Left lung (tissue), 10 donors: ENCODE measurements around the gene LAMTOR5. TPM values are rescaled to one million over a fixed set of nuclear protein-coding genes. Genes with fewer than 3 reads are reported as not detected.

Source experiments
- ATAC-seq: fragments of 200-7000 bp; cut with Tn5 transposase; one replicate; pipeline ENCODE4 v1.9.1; 2020; ENCODE audit warnings: moderate library complexity
- DNase-seq, 4 donors: peaks; one replicate each; pipeline ENCODE4 v3.0.0-alpha.2; 2013 to 2020
- H3K27ac ChIP-seq, 2 donors: fragments of 200-600 bp; sonication (generic) in 1 of 2; one replicate each; pipeline versions ENCODE4 v1.5.0 to v1.8.0; 2020 to 2021
- H3K27me3 ChIP-seq, 2 donors: fragments of 200-600 bp; sonication (generic) in 1 of 2; one replicate each; pipeline versions ENCODE4 v1.5.0 to v1.8.0; 2020 to 2021
- H3K36me3 ChIP-seq, 2 donors: fragments of 200-600 bp; sonication (generic) in 1 of 2; one replicate each; pipeline versions ENCODE4 v1.5.0 to v1.8.0; 2020 to 2021
- H3K4me1 ChIP-seq, 2 donors: fragments of 200-600 bp; one replicate each; pipeline ENCODE4 v1.8.0; 2021
- H3K4me3 ChIP-seq, 2 donors: fragments of 200-600 bp; sonication (generic) in 1 of 2; one replicate each; pipeline versions ENCODE4 v1.5.0 to v1.8.0; 2020 to 2021; ENCODE audit warnings: mild to moderate bottlenecking in 1 of 2
- H3K9me3 ChIP-seq, 2 donors: fragments of 200-600 bp; sonication (generic) in 1 of 2; one replicate each; pipeline versions ENCODE4 v1.5.0 to v1.8.0; 2020 to 2021
- intact Hi-C, 2 donors: fragments of 100-400 bp; cut with DNase I; formaldehyde crosslinking; loops; one replicate each; pipeline versions ENCODE4 v1.11.2 to v1.14.2; 2022
- polyA plus RNA-seq, 6 donors: library from polyadenylated mRNA; unstranded; fragments of 120-200 nt; gene quantifications; one replicate each; pipeline ENCODE4 v1.2.1, GENCODE V29; 2013; ENCODE audit not compliant: insufficient read length in 6 of 6
- total RNA-seq, 2 donors: library from RNA; stranded (reverse); fragmentation: NEBNext Ultra II Directional; extraction: Animal tissue kit (Norgen Biotek cat#: 25700); gene quantifications; one replicate each; pipeline ENCODE4 v1.2.1, GENCODE V29; 2021
- TF ChIP-seq, protein P1 (sequence below), 2 donors: fragments of 200-600 bp; sonication (generic) in 1 of 2; IDR thresholded peaks; one replicate each; pipeline versions ENCODE4 v1.5.0 to v1.8.0; 2021; ENCODE audit warnings: antibody characterized with exemption in 2 of 2
- donor health status: DM: no; HTN: yes; CAD: no.
- donor health status: DM: no; HTN: no; CAD: no.

LAMTOR5 gene
- total and polyA plus RNA-seq, 8 donors, result 112 to 145 (median 119) TPM

DNA sequence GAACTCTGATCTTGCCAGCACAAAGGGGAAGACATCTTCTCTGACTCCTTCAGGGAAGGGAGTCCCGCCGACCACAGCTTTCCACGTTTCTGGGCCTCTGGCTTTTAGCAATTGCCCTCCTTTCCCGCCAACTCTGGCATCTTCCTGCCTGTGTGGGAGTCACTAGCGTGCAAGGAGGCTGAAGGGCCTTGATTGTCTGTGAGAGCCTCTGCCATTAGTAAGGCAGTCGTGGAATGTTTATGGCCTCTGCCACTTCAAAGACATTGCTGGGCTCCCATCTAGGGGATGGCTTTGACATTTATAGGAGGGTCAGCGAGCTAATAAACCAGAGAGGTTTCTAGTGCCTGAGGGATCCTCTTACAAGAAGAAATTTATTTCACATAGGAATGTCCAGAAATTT, 29.1 kb upstream of the LAMTOR5 start:
- no peaks in the 10 kb centered on the region for H3K36me3 ChIP-seq
- intact Hi-C loops, result no loop called here

DNA sequence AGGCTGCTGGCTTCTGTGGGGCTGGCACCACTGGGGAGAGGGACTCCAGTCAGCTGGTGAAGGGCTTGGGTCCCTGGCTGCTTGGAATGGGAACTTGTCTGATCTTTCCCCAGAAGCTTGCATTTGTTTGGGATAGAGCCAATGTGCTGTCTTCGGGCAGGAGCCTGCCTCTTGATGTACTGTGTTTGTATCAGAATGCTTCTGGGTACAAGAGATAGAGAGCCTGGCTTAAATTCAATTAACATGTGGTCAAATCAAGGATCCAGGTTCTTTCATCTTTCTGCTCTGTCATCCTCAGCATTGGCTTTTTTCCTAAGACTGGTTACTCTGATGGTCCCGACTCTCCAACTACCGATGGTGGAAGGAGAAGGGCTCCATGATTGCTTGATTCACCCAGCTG, 27.5 kb upstream of the LAMTOR5 start:
- ATAC-seq (no peak), DNase-seq (no peak)
- TF ChIP-seq, protein P1, sequence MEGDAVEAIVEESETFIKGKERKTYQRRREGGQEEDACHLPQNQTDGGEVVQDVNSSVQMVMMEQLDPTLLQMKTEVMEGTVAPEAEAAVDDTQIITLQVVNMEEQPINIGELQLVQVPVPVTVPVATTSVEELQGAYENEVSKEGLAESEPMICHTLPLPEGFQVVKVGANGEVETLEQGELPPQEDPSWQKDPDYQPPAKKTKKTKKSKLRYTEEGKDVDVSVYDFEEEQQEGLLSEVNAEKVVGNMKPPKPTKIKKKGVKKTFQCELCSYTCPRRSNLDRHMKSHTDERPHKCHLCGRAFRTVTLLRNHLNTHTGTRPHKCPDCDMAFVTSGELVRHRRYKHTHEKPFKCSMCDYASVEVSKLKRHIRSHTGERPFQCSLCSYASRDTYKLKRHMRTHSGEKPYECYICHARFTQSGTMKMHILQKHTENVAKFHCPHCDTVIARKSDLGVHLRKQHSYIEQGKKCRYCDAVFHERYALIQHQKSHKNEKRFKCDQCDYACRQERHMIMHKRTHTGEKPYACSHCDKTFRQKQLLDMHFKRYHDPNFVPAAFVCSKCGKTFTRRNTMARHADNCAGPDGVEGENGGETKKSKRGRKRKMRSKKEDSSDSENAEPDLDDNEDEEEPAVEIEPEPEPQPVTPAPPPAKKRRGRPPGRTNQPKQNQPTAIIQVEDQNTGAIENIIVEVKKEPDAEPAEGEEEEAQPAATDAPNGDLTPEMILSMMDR (IDR thresholded peaks at IDR 0.05), result no peak
- H3K27ac ChIP-seq, result no peak overlapping the region
- H3K27me3 ChIP-seq, result no peaks in the 10 kb centered on the region
- no peaks in the 10 kb centered on the region for H3K9me3 ChIP-seq
- no peaks in the 10 kb centered on the region for H3K36me3 ChIP-seq
- intact Hi-C loops, result no loop called here
- H3K4me3 ChIP-seq, result no peak overlapping the region
- H3K4me1 ChIP-seq, result peaks cover 10% of the 10 kb centered on the region in 2 donors

More for the DNA sequence above, 29.1 kb upstream of the LAMTOR5 start:
- no peak overlapping the region for H3K4me3 ChIP-seq
- no peak for ATAC-seq
- H3K27me3 ChIP-seq, result no peaks in the 10 kb centered on the region
- DNase-seq, result no peak
- TF ChIP-seq, protein P1 (IDR thresholded peaks at IDR 0.05), result no peak
- H3K4me1 ChIP-seq, result peaks cover 15 to 20% of the 10 kb centered on the region in 2 donors
- no peak overlapping the region for H3K27ac ChIP-seq
- no peaks in the 10 kb centered on the region for H3K9me3 ChIP-seq

DNA sequence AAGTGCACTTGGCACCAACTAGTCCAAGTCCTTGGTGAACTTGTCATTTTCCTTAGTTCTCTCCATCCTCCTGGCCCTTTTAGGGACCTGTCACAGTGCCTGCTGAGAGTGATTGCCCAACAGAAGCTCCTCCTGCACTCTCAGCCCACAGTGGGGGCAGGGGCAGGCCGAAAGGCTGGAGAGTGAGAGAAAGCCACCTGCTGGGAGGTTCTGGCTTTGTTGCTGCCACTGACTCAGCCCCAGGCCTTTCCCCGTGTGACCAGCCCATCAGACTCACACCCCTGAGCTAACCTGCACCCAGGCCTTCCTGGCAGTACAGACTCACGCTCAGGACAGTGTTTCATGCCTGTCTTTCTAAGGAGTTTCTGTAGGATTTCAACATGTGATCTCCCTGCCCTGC, 26.3 kb upstream of the LAMTOR5 start:
- Histone ChIP-seq H3K4me3 (no peak overlapping the region), H3K4me1 (peaks cover 10% of the 10 kb centered on the region in 2 donors), H3K27me3 (no peaks in the 10 kb centered on the region), H3K36me3 (no peaks in the 10 kb centered on the region), H3K9me3 (no peaks in the 10 kb centered on the region), H3K27ac (peak overlapping the region in 1 of 2 donors; percentile 53)
- TF ChIP-seq, protein P1 (IDR thresholded peaks at IDR 0.05), result no peak
- DNase-seq, result peak in 3 of 4 donors; percentile 16 to 88 (median 85)
- intact Hi-C loops, result no loop called here
- peak; percentile 99 for ATAC-seq

DNA sequence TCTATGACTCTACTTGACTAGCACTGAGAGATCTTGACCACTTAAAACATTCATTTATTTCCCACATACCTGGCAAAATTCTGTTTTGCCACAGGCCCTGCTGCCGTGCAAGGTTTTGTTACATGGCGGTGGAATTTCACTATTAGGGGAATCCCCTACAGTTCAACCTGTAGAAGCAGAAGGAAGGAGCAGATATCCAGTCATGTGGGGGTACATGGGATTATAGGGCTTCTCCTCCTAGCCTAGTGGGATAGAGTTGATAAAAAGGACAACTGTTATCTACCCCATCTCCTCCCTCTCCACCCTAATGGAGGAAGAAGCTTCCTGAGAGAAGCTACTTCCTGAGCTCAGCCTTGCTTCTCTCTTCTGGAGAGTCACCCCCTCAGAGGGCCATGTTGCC, 25.7 kb upstream of the LAMTOR5 start:
- no peaks in the 10 kb centered on the region for H3K9me3 ChIP-seq
- no peaks in the 10 kb centered on the region for H3K36me3 ChIP-seq
- ATAC-seq, result peak; percentile 16
- peaks cover 10% of the 10 kb centered on the region in 2 donors for H3K4me1 ChIP-seq
- TF ChIP-seq, protein P1 (IDR thresholded peaks at IDR 0.05), result no peak
- H3K4me3 ChIP-seq, result no peak overlapping the region
- no peak for DNase-seq
- intact Hi-C loops, result no loop called here
- H3K27me3 ChIP-seq, result no peaks in the 10 kb centered on the region
- H3K27ac ChIP-seq, result peak overlapping the region in 1 of 2 donors; percentile 53

DNA sequence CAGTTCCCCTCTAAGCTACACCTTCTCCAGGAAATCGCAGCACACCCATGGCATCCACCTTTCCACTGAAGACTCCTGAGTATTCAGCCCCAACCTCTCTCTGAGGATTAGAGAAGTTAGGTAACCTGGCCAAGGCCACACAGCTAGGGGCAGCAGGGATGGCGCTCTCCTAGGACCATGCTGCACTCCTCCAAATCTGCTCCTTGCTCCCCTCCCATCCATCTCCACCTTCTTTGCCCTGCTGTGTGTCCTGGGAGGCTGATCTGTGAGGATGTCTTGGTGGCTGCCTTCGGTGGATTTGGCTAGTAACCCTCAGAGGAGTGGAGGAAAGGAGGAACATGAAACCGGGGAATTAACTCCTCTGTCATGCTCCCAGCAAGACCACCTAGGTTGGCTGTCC, 23.4 kb upstream of the LAMTOR5 start:
- no peak for DNase-seq
- intact Hi-C loops, result no loop called here
- Histone ChIP-seq H3K4me3 (no peak overlapping the region), H3K27ac (no peak overlapping the region), H3K4me1 (peaks cover 10% of the 10 kb centered on the region in 2 donors), H3K27me3 (no peaks in the 10 kb centered on the region), H3K36me3 (no peaks in the 10 kb centered on the region), H3K9me3 (no peaks in the 10 kb centered on the region)
- ATAC-seq, result no peak
- TF ChIP-seq, protein P1 (IDR thresholded peaks at IDR 0.05), result no peak
